Right atrium auricular region (tissue), 2 donors: ENCODE results near the gene ZNF318. TPM values are rescaled to one million over a fixed set of nuclear protein-coding genes. Genes with fewer than 3 reads are reported as not detected.
"Not testable (repeated sequence)": the region's sequence is repeated elsewhere in the genome, so short reads cannot be mapped to it uniquely, and the experiment has no call there.

Experiments
- DNase-seq: peaks from one replicate; pipeline ENCODE4 v3.0.0-alpha.2; 2019; ENCODE audit warnings: low spot score
- H3K27ac ChIP-seq, 2 donors: fragments of 200-600 bp; sonication (generic); 1 replicate in 1 of 2; 2 replicates in 1 of 2; pipeline ENCODE4 v1.5.1; 2016 to 2019
- H3K27me3 ChIP-seq, 2 donors: fragments of 200-600 bp; sonication (generic); one replicate each; pipeline versions ENCODE4 v1.5.1 to v1.6.0; 2017 to 2019
- H3K36me3 ChIP-seq: fragments of 200-600 bp; sonication (generic); one replicate; pipeline ENCODE4 v1.5.1; 2016
- H3K4me1 ChIP-seq, 2 donors: fragments of 200-600 bp; sonication (generic); one replicate each; pipeline versions ENCODE4 v1.5.1 to v1.6.0; 2017 to 2019
- H3K4me3 ChIP-seq, 2 donors: fragments of 200-600 bp; sonication (generic); 1 replicate in 1 of 2; 2 replicates in 1 of 2; pipeline ENCODE4 v1.5.1; 2017 to 2019; ENCODE audit warnings: mild to moderate bottlenecking in 1 of 2, moderate library complexity in 1 of 2
- H3K9me3 ChIP-seq, 2 donors: fragments of 200-600 bp; sonication (generic); one replicate each; pipeline ENCODE4 v1.5.1; 2019
- total RNA-seq, 2 donors: library from RNA; depleted of rRNA; stranded (reverse); fragments of >200 nt; gene quantifications; one replicate each; pipeline ENCODE4 v1.1.0, GENCODE V29; 2016
- TF ChIP-seq, protein P1 (sequence below), 2 donors: fragments of 200-600 bp; sonication (generic); IDR thresholded peaks; one replicate each; pipeline ENCODE4 v1.5.1; 2019; ENCODE audit warnings: antibody characterized with exemption in 2 of 2

The ZNF318 gene
- total RNA-seq, 2 donors from 2014 or later = 10.1 to 11.3 TPM

DNA sequence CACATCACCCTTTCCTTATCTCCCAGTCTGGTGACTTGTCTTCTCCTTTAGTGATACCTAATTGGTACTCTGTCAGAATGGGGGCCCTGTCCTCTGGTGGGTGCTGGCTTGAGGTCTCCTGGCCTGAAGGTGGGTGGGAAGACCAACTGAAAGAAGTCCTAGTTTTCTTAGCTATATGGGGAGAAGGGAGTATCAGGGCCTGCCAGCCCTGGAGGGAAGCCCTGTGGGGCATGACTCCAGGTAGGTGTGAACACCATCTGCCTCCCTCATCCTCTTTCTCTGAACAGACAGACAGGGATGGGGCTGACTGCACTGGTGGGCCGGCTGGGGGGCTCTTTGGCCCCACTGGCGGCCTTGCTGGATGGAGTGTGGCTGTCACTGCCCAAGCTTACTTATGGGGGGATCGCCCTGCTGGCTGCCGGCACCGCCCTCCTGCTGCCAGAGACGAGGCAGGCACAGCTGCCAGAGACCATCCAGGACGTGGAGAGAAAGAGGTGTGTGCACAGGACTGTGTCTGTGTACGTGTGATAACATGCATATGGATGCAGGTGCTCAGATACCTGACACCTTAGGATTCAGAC, 65.6 kb downstream of the ZNF318 start:
- no peaks in the 10 kb centered on the region for H3K9me3 ChIP-seq
- no peak overlapping the region for H3K4me3 ChIP-seq
- no peak for DNase-seq
- peaks cover 0 to 10% of the 10 kb centered on the region in 2 donors for H3K4me1 ChIP-seq
- no peaks in the 10 kb centered on the region for H3K27me3 ChIP-seq
- H3K27ac ChIP-seq = no peak overlapping the region
- TF ChIP-seq, protein P1, sequence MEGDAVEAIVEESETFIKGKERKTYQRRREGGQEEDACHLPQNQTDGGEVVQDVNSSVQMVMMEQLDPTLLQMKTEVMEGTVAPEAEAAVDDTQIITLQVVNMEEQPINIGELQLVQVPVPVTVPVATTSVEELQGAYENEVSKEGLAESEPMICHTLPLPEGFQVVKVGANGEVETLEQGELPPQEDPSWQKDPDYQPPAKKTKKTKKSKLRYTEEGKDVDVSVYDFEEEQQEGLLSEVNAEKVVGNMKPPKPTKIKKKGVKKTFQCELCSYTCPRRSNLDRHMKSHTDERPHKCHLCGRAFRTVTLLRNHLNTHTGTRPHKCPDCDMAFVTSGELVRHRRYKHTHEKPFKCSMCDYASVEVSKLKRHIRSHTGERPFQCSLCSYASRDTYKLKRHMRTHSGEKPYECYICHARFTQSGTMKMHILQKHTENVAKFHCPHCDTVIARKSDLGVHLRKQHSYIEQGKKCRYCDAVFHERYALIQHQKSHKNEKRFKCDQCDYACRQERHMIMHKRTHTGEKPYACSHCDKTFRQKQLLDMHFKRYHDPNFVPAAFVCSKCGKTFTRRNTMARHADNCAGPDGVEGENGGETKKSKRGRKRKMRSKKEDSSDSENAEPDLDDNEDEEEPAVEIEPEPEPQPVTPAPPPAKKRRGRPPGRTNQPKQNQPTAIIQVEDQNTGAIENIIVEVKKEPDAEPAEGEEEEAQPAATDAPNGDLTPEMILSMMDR (IDR thresholded peaks at IDR 0.05) = no peak
- no peaks in the 10 kb centered on the region for H3K36me3 ChIP-seq

DNA sequence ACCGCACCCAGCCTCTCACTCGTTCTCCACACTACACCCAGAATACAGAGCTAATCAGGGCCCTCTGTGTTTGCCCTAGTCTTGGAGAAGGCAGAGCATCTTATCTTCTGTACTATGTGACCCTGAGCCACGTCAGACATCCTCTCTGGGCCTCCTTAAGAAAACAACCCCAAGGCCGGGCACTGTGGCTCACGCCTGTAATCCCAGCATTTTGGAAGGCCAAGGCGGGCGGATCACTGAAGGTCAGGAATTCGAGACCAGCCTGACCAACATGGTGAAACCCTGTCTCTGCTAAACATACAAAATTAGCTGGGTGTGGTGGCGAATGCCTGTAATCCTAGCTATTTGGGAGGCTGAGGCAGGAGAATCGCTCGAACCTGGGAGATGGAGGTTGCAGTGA, 66.4 kb downstream of the ZNF318 start:
- not testable (repeated sequence) for H3K27ac ChIP-seq, DNase-seq, H3K36me3 ChIP-seq, H3K4me3 ChIP-seq, H3K4me1 ChIP-seq, H3K27me3 ChIP-seq, H3K9me3 ChIP-seq

DNA sequence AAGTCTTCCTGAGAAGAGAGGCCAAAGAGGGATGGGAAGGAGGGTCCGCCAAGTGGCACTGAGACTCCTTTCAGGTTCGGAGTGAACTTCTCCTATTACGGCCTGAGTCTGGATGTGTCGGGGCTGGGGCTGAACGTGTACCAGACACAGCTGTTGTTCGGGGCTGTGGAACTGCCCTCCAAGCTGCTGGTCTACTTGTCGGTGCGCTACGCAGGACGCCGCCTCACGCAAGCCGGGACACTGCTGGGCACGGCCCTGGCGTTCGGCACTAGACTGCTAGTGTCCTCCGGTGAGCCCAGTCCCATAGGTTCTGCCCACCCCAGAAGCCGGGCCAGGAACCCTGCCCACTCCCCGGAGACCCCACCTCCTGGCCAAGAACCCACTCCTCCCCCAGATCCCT, 67.3 kb downstream of the ZNF318 start:
- no peaks in the 10 kb centered on the region for H3K4me1 ChIP-seq
- TF ChIP-seq, protein P1 (IDR thresholded peaks at IDR 0.05) = no peak
- no peaks in the 10 kb centered on the region for H3K36me3 ChIP-seq
- H3K4me3 ChIP-seq = no peak overlapping the region
- no peak overlapping the region for H3K27ac ChIP-seq
- no peaks in the 10 kb centered on the region for H3K9me3 ChIP-seq
- DNase-seq = no peak
- H3K27me3 ChIP-seq = no peaks in the 10 kb centered on the region

DNA sequence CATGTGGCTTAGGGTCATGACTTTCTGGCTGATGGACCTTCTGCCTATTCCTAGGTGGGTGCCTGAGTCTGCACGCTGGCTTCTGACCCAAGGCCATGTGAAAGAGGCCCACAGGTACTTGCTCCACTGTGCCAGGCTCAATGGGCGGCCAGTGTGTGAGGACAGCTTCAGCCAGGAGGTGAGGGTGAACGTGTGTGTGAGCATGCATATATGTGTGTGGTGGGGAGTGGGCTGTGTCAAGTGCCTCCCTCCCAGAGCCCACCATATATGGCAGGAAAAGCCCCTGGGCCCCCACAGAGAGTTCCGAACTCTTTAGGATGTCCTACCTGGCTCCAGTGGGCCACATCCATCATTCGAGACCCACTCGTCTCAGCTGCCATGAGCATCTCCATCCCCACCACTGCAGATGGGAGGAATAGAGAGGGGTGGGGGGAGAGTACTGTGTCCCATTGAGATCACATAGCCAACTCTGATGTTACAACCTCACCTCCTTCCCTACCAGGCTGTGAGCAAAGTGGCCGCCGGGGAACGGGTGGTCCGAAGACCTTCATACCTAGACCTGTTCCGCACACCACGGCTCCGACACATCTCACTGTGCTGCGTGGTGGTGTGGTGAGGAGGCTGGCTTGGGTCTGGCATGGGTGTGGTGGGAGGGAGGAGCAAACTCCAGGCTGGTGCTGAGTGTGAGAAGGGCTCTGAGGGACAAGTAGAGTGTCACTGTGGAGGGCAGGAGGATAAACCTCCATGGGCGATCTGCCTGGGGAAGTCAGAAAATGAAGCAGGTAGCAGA, 68.2 kb downstream of the ZNF318 start:
- Histone ChIP-seq H3K4me1 (no peaks in the 10 kb centered on the region), H3K4me3 (no peak overlapping the region), H3K9me3 (no peaks in the 10 kb centered on the region), H3K27ac (no peak overlapping the region), H3K36me3 (no peaks in the 10 kb centered on the region), H3K27me3 (no peaks in the 10 kb centered on the region)
- TF ChIP-seq, protein P1 (IDR thresholded peaks at IDR 0.05) = no peak
- DNase-seq = no peak

DNA sequence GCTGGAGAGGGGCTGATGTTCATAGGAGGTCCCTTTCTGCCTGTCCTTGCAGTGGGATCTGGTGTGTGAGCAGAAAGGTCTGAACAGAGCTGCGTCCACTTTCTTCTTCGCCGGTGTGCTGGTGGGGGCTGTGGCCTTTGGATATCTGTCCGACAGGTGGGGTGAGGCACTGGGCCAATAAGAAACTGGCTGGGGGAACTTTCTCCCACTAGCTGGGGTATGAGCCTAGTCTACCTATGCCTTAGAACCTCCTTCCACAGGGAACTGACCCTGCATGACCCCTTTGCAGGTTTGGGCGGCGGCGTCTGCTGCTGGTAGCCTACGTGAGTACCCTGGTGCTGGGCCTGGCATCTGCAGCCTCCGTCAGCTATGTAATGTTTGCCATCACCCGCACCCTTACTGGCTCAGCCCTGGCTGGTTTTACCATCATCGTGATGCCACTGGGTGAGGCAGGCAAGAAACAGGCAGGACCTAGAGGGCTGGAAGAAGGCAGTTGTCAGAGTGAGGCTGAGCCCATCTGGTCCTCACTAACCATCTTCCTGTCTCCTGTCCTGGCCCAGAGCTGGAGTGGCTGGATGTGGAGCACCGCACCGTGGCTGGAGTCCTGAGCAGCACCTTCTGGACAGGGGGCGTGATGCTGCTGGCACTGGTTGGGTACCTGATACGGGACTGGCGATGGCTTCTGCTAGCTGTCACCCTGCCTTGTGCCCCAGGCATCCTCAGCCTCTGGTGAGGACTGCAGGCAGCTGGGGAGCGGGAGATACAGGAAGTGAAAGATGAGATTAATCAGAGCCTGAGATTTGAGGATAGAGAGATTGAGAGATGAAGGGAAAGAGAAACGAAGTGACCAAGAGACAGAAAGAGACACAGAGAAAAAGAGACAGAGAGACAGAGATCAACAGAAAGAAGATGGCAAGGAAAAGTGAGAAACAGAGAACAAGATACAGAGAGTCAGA, 69.8 kb downstream of the ZNF318 start:
- no peak for DNase-seq
- no peaks in the 10 kb centered on the region for H3K4me1 ChIP-seq
- H3K27ac ChIP-seq = no peak overlapping the region
- TF ChIP-seq, protein P1 (IDR thresholded peaks at IDR 0.05) = no peak
- H3K36me3 ChIP-seq = no peaks in the 10 kb centered on the region
- H3K4me3 ChIP-seq = no peak overlapping the region
- no peaks in the 10 kb centered on the region for H3K27me3 ChIP-seq
- H3K9me3 ChIP-seq = no peaks in the 10 kb centered on the region
